ENCODE measurements around the gene TRPM1. TPM values are rescaled to one million over a fixed set of nuclear protein-coding genes. Genes with fewer than 3 reads are reported as not detected.

Gene TRPM1
- polyA plus RNA-seq, 2 of the 4 experiments (the other 2 are of a cell fraction) = not detected

- Histone ChIP-seq H3K4me3 (no peak overlapping the region), H3K27ac (no peak overlapping the region), H3K4me2 (no peak overlapping the region), H3K9me3 (no peaks in the 10 kb centered on the region), H3K4me1 (peaks cover 35% of the 10 kb centered on the region)
- FAIRE-seq (no peak), ATAC-seq (no peak), DNase-seq (ENCODE audit: low read depth in 1 of 2, low spot score in 1 of 2) (no peak)
- POLR2A ChIA-PET = no interaction called here
- TF ChIP-seq CEBPB (IDR thresholded peaks at IDR 0.05) (no peak), E2F6 (IDR thresholded peaks at IDR 0.05; ENCODE audit: borderline replicate concordance, low read depth) (no peak), JUNB (IDR thresholded peaks at IDR 0.05) (no peak), FOXS1 (CRISPR knock-in tag; IDR thresholded peaks at IDR 0.05) (no peak), EHMT2 (IDR thresholded peaks at IDR 0.05; ENCODE audit: low read depth) (no peak), HOXB5 (CRISPR knock-in tag; IDR thresholded peaks at IDR 0.05) (no peak), RARB (CRISPR knock-in tag; IDR thresholded peaks at IDR 0.05) (no peak)
- TF ChIP-seq, protein P1, sequence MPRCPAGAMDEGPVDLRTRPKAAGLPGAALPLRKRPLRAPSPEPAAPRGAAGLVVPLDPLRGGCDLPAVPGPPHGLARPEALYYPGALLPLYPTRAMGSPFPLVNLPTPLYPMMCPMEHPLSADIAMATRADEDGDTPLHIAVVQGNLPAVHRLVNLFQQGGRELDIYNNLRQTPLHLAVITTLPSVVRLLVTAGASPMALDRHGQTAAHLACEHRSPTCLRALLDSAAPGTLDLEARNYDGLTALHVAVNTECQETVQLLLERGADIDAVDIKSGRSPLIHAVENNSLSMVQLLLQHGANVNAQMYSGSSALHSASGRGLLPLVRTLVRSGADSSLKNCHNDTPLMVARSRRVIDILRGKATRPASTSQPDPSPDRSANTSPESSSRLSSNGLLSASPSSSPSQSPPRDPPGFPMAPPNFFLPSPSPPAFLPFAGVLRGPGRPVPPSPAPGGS (IDR thresholded peaks at IDR 0.05) = no peak
- 91% methylated on average over 5 of the region's 5 CpGs for WGBS (ENCODE audit: missing lambda C conversion rate)
- CTCF ChIA-PET = no interaction called here
Measured at GRCh38 chr15:30958219-30958618, 143.3 kb downstream of the TRPM1 start.

GRCh38 chr15:30956216-30957124 lies 145.1 kb downstream of the TRPM1 start:
- H3K4me1 ChIP-seq = peaks cover 38% of the 10 kb centered on the region
- WGBS (ENCODE audit: missing lambda C conversion rate) = 82% methylated on average over 6 of the region's 6 CpGs
- FAIRE-seq = peak; percentile 59
- TF ChIP-seq EP300 (IDR thresholded peaks at IDR 0.05) = peak in 1 of 2 experiments; percentile 20; a peak in 1 of 5 replicates
- TF ChIP-seq, protein P1 (IDR thresholded peaks at IDR 0.05) = no peak
- TF ChIP-seq CEBPB (IDR thresholded peaks at IDR 0.05) = peak in 1 of 2 experiments; percentile 41; a peak in 2 of 4 replicates
- TF ChIP-seq GATA3 (IDR thresholded peaks at IDR 0.05; ENCODE audit: borderline replicate concordance) = peak; percentile 52
- peak overlapping the region in 1 of 2 experiments; percentile 43; a peak in 2 of 6 replicates for H3K27ac ChIP-seq
- no peak for ATAC-seq
- H3K4me3 ChIP-seq = no peak overlapping the region
- H3K4me2 ChIP-seq = peak overlapping the region; percentile 19; the same call in 2 of the 3 replicates
- CTCF ChIA-PET = interaction anchor here (0.9 kb wide), 1 partner anchor 50 kb away, joined by 3 read pairs; no protein-coding TSS in a partner anchor
- POLR2A ChIA-PET = no interaction called here
- peak in 1 of 2 experiments; percentile 45 for DNase-seq (ENCODE audit: low read depth in 1 of 2, low spot score in 1 of 2)
- no peaks in the 10 kb centered on the region for H3K9me3 ChIP-seq

DNA sequence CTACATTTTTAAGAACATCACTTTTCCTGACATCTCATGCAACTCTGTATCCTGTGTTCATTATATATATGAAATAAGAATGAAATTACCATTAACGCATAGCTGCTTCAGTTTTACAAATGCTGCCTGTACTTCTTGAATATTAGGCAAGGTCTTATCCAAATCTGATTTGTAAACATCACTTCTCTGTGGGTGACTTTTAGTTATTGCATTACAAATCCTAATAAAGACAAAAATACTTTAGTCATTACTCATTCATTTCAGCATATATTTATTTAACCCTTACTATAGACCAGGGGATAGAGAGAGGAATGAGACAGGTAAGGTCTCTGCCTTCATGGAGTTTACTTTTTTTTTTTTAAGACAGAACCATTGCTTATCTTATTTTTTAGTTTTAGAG lies 146.9 kb downstream of the TRPM1 start:
- H3K4me2 ChIP-seq = peak overlapping the region; percentile 60
- ChIA-PET CTCF (no interaction called here), POLR2A (no interaction called here)
- no peaks in the 10 kb centered on the region for H3K9me3 ChIP-seq
- ATAC-seq (no peak), FAIRE-seq (peak; percentile 91), DNase-seq (ENCODE audit: low read depth in 1 of 2, low spot score in 1 of 2) (peak in 1 of 2 experiments; percentile 13)
- 60% methylated on average over 1 of the region's 1 CpG for WGBS (ENCODE audit: missing lambda C conversion rate)
- H3K4me3 ChIP-seq = no peak overlapping the region
- peaks cover 38% of the 10 kb centered on the region for H3K4me1 ChIP-seq
- TF ChIP-seq PBX3 (IDR thresholded peaks at IDR 0.05) = no peak
- TF ChIP-seq CEBPB (IDR thresholded peaks at IDR 0.05) = peak; percentile 27 to 56; a peak in 2 of 4 replicates
- TF ChIP-seq ZC3H11A (IDR thresholded peaks at IDR 0.05) = no peak
- TF ChIP-seq, protein P2, sequence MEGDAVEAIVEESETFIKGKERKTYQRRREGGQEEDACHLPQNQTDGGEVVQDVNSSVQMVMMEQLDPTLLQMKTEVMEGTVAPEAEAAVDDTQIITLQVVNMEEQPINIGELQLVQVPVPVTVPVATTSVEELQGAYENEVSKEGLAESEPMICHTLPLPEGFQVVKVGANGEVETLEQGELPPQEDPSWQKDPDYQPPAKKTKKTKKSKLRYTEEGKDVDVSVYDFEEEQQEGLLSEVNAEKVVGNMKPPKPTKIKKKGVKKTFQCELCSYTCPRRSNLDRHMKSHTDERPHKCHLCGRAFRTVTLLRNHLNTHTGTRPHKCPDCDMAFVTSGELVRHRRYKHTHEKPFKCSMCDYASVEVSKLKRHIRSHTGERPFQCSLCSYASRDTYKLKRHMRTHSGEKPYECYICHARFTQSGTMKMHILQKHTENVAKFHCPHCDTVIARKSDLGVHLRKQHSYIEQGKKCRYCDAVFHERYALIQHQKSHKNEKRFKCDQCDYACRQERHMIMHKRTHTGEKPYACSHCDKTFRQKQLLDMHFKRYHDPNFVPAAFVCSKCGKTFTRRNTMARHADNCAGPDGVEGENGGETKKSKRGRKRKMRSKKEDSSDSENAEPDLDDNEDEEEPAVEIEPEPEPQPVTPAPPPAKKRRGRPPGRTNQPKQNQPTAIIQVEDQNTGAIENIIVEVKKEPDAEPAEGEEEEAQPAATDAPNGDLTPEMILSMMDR (IDR thresholded peaks at IDR 0.05) = no peak
- no peak for TF ChIP-seq USF2 (IDR thresholded peaks at IDR 0.05)
- TF ChIP-seq CHD4 (IDR thresholded peaks at IDR 0.05; ENCODE audit: borderline replicate concordance) = no peak
- TF ChIP-seq FOSL2 (IDR thresholded peaks at IDR 0.05) = no peak
- peak; percentile 40 for TF ChIP-seq FOSL2 (CRISPR knock-in tag; IDR thresholded peaks at IDR 0.05)
- TF ChIP-seq JUN (IDR thresholded peaks at IDR 0.05) = no peak
- peak overlapping the region; percentile 72 to 73 for H3K27ac ChIP-seq
